B cell (primary cell): ENCODE results near the gene DCUN1D2. TPM values are rescaled to one million over a fixed set of nuclear protein-coding genes. Genes with fewer than 3 reads are reported as not detected.

ENCODE experiments used
- ATAC-seq: fragments of 200-7000 bp; cut with Tn5 transposase; one replicate; pipeline ENCODE4 v1.10.0; 2021; ENCODE audit warnings: low read depth, mild to moderate bottlenecking, moderate number of reproducible peaks, moderate library complexity
- CTCF ChIA-PET: fragments of 350-600 bp; sonication (Branson Sonifier 250); formaldehyde crosslinking; loops from one replicate; lab custom pipeline; 2021; ENCODE audit warnings: antibody characterized with exemption, inconsistent platforms; lab: Charles Lee
- POLR2A ChIA-PET: fragments of 350-600 bp; sonication (Branson Sonifier 250); formaldehyde crosslinking; loops from one replicate; lab custom pipeline; 2021; ENCODE audit warnings: antibody characterized with exemption; lab: Charles Lee
- DNase-seq: peaks from one replicate; pipeline ENCODE4 v3.0.0; 2013
- H2AFZ ChIP-seq: 2 replicates; pipeline ENCODE4 v1.6.1; 2012; ENCODE audit warnings: mild to moderate bottlenecking, low read depth, low read length; ENCODE audit not compliant: insufficient read depth, poor library complexity, severe bottlenecking
- H3K27ac ChIP-seq, 2 donors: 1 replicate in 1 of 2; 2 replicates in 1 of 2; pipeline ENCODE4 v1.5.1; 2012 to 2013; ENCODE audit warnings: low read length in 2 of 2, mild to moderate bottlenecking in 2 of 2, moderate library complexity in 1 of 2
- H3K27me3 ChIP-seq, 4 experiments: fragments of 200-600 bp in 1 of 4; sonication (generic) in 1 of 4; replicated peaks in 1 of 4; 1 replicate in 2 of 4; 2 replicates in 2 of 4; pipeline versions ENCODE4 v1.6.1 to v1.7.0; 2013 to 2016; ENCODE audit warnings: low read length in 3 of 4, mild to moderate bottlenecking in 2 of 4, mixed read lengths in 1 of 4, moderate library complexity in 1 of 4; ENCODE audit not compliant: insufficient read depth in 4 of 4, control insufficient read depth in 3 of 4; ENCODE audit errors: control extremely low read depth in 1 of 4
- H3K36me3 ChIP-seq, 2 experiments: replicated peaks in 1 of 2; 1 replicate in 1 of 2; 2 replicates in 1 of 2; pipeline versions ENCODE4 v1.6.1 to v1.7.1; 2013; ENCODE audit warnings: low read length in 1 of 2; ENCODE audit not compliant: insufficient read depth in 2 of 2, control insufficient read depth in 1 of 2; ENCODE audit errors: control extremely low read depth in 1 of 2, extremely low read depth in 1 of 2
- H3K4me1 ChIP-seq, 2 donors: fragments of 200-600 bp in 1 of 2; sonication (generic) in 1 of 2; 1 replicate in 1 of 2; 2 replicates in 1 of 2; pipeline versions ENCODE4 v1.5.1 to v1.6.1; 2013 to 2017; ENCODE audit warnings: low read length in 2 of 2; ENCODE audit not compliant: control insufficient read depth in 2 of 2, insufficient read depth in 2 of 2
- H3K4me2 ChIP-seq: replicated peaks from 2 replicates; pipeline ENCODE3; 2012; ENCODE audit warnings: mild to moderate bottlenecking, low read depth, low read length; ENCODE audit not compliant: poor library complexity, severe bottlenecking
- H3K4me3 ChIP-seq, 5 experiments: fragments of 200-600 bp in 1 of 5; sonication (generic) in 1 of 5; 1 replicate in 3 of 5; 2 replicates in 2 of 5; pipeline versions ENCODE4 v1.5.1 to v1.7.0; 2011 to 2016; ENCODE audit warnings: low read length in 4 of 5, mild to moderate bottlenecking in 4 of 5, low read depth in 2 of 5, control low read depth in 1 of 5, moderate library complexity in 1 of 5; ENCODE audit not compliant: insufficient read depth in 1 of 5; ENCODE audit errors: control extremely low read depth in 1 of 5, extremely low read depth in 1 of 5
- H3K79me2 ChIP-seq: fragments of 200-600 bp; sonication (generic); one replicate; pipeline ENCODE4 v1.6.0; 2016; ENCODE audit warnings: low read length; ENCODE audit not compliant: control insufficient read depth, insufficient read depth
- H3K9ac ChIP-seq: fragments of 200-600 bp; sonication (generic); 2 replicates; pipeline ENCODE4 v1.6.1; 2017; ENCODE audit warnings: mild to moderate bottlenecking, low read length, moderate library complexity
- H3K9me3 ChIP-seq, 3 donors: one replicate each; pipeline versions ENCODE4 v1.6.1 to v1.7.1; 2013; ENCODE audit warnings: low read length in 2 of 3; ENCODE audit not compliant: control insufficient read depth in 2 of 3, insufficient read depth in 1 of 3; ENCODE audit errors: control extremely low read depth in 1 of 3
- H4K20me1 ChIP-seq: 2 replicates; pipeline ENCODE4 v1.6.0; 2012; ENCODE audit warnings: mild to moderate bottlenecking, low read length; ENCODE audit not compliant: insufficient read depth, control insufficient read depth, poor library complexity, severe bottlenecking
- H3K27ac Mint-ChIP-seq: one replicate; pipeline ENCODE4 v1.8.0; 2021; ENCODE audit warnings: mixed read lengths
- H3K27me3 Mint-ChIP-seq: one replicate; pipeline ENCODE4 v1.8.0; 2021; ENCODE audit warnings: mixed read lengths
- H3K4me1 Mint-ChIP-seq: one replicate; pipeline ENCODE4 v1.8.0; 2021; ENCODE audit warnings: mixed read lengths
- H3K4me3 Mint-ChIP-seq: one replicate; pipeline ENCODE4 v1.8.0; 2021; ENCODE audit warnings: mixed read lengths
- H3K9me3 Mint-ChIP-seq: one replicate; pipeline ENCODE4 v1.8.0; 2022; ENCODE audit warnings: mixed read lengths; ENCODE audit not compliant: insufficient read depth
- EZH2 ChIP-seq: IDR thresholded peaks from 2 replicates; pipeline ENCODE4 v1.6.1; 2012; ENCODE audit warnings: borderline replicate concordance, low read depth, mild to moderate bottlenecking, moderate library complexity, low read length; ENCODE audit not compliant: insufficient read depth, poor library complexity, severe bottlenecking
- WGBS: methylation state at CpG from one replicate; pipeline ENCODE4 v1.1.5; 2013; ENCODE audit warnings: missing lambda C conversion rate; ENCODE audit not compliant: insufficient coverage; 5-methylcytosine and 5-hydroxymethylcytosine counted together
- intact Hi-C: fragments of 100-400 bp; cut with micrococcal nuclease; formaldehyde crosslinking; loops from one replicate; pipeline ENCODE4 v1.10.0; 2022
- polyA plus RNA-seq: library from polyadenylated mRNA; depleted of rRNA; stranded (reverse); fragments of >200 nt; gene quantifications from 2 replicates; pipeline ENCODE4 v1.2.3, GENCODE V29; 2012
- total RNA-seq, 2 donors: library from RNA; stranded (reverse); fragments of 120-200 nt in 1 of 2; gene quantifications; 1 replicate in 1 of 2; 2 replicates in 1 of 2; pipeline versions ENCODE4 v1.2.3 to v1.2.4, GENCODE V29; 2013 to 2022
- TF ChIP-seq, protein P1 (sequence below): fragments of 200-600 bp; IDR thresholded peaks from one replicate; pipeline ENCODE4 v1.8.0; 2022; ENCODE audit warnings: antibody characterized with exemption, mild to moderate bottlenecking

The DCUN1D2 gene
- total and polyA plus RNA-seq, 2 donors (not counting 1 experiment from before 2014, with no cell fraction given) = 15.3 to 41.3 TPM

DNA sequence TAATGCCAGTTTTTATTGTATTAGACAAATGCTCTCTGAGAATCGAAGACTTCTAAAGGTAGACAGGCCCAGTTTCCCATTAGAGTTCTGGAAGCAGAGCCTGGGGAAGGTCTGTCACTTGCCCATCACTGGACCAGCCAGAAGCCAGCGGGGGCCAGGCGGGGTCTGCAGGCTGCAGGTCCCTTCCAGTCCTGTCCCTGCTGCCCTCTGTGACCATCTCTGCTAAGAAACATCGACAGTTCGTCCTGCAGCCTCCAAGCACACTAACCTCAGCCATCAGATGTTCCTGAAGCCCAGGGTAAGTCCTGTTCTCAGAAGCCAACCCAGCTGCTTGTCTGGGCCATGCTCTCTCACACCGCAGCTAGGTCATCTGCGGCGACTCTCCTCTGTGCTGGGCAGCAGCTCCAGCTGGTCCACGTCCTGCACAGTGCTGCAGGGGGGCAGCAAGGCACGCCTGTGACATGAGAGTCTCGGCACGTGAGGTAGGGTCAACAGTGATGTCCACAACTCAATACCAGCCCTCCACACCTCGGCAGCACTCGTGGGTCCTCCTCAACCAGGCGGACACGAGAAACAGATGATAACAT is 34.3 kb downstream of the DCUN1D2 start:
- no peak overlapping the region for H3K4me3 Mint-ChIP-seq
- no peak for ATAC-seq
- CTCF ChIA-PET = interaction anchor here (1.4 kb wide), 1 partner anchor 106 kb away, joined by 5 read pairs; no protein-coding TSS in a partner anchor

DNA sequence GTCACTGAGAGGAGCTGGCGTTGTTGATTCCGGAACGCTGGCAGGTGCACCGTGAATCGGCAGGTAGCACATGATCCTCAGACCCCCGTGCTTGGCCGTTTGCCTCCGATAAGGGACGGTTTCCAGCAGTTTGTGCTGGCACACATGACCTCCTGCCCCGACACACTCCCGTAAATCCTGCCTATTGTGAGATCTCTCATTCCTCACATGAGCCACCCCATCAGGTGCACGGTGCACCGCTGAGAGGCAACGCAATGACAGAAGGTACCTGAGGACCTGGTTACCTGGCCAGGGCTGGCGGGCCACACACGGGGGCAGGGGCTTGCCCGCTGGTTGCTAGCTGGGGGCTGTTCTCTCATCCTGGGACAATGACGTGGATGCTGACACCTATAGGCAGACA is 35.1 kb downstream of the DCUN1D2 start:
- Mint-ChIP-seq H3K4me1 (peaks cover 6% of the 10 kb centered on the region), H3K9me3 (no peaks in the 10 kb centered on the region), H3K27ac (no peak overlapping the region), H3K27me3 (no peaks in the 10 kb centered on the region), H3K4me3 (no peak overlapping the region)
- Histone ChIP-seq H3K4me3 (no peak overlapping the region), H3K9me3 (no peaks in the 10 kb centered on the region), H3K36me3 (peaks cover 0 to 32% of the 10 kb centered on the region in 2 experiments), H3K9ac (no peak overlapping the region), H2AFZ (no peak overlapping the region), H4K20me1 (no peaks in the 10 kb centered on the region), H3K79me2 (no peaks in the 10 kb centered on the region), H3K4me2 (no peak overlapping the region), H3K27me3 (no peaks in the 10 kb centered on the region), H3K27ac (no peak overlapping the region), H3K4me1 (no peaks in the 10 kb centered on the region)
- ATAC-seq (no peak), DNase-seq (no peak)
- CTCF ChIA-PET = no interaction called here
- 97% methylated on average over 18 of the region's 18 CpGs for WGBS
- TF ChIP-seq, protein P1, sequence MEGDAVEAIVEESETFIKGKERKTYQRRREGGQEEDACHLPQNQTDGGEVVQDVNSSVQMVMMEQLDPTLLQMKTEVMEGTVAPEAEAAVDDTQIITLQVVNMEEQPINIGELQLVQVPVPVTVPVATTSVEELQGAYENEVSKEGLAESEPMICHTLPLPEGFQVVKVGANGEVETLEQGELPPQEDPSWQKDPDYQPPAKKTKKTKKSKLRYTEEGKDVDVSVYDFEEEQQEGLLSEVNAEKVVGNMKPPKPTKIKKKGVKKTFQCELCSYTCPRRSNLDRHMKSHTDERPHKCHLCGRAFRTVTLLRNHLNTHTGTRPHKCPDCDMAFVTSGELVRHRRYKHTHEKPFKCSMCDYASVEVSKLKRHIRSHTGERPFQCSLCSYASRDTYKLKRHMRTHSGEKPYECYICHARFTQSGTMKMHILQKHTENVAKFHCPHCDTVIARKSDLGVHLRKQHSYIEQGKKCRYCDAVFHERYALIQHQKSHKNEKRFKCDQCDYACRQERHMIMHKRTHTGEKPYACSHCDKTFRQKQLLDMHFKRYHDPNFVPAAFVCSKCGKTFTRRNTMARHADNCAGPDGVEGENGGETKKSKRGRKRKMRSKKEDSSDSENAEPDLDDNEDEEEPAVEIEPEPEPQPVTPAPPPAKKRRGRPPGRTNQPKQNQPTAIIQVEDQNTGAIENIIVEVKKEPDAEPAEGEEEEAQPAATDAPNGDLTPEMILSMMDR = no peak
- TF ChIP-seq EZH2 = no peak
- intact Hi-C loops = no loop called here
- POLR2A ChIA-PET = no interaction called here

More for the DNA sequence above, 34.3 kb downstream of the DCUN1D2 start:
- no peaks in the 10 kb centered on the region for H3K4me1 Mint-ChIP-seq
- H3K36me3 ChIP-seq = peaks cover 0 to 35% of the 10 kb centered on the region in 2 experiments
- H3K27ac ChIP-seq = no peak overlapping the region
- H3K9me3 Mint-ChIP-seq = no peaks in the 10 kb centered on the region
- H3K9me3 ChIP-seq = no peaks in the 10 kb centered on the region
- H3K4me3 ChIP-seq = no peak overlapping the region
- intact Hi-C loops = no loop called here
- no peaks in the 10 kb centered on the region for H3K27me3 ChIP-seq
- no peak overlapping the region for H3K27ac Mint-ChIP-seq
- no peaks in the 10 kb centered on the region for H4K20me1 ChIP-seq
- H3K79me2 ChIP-seq = no peaks in the 10 kb centered on the region
- no peak overlapping the region for H3K4me2 ChIP-seq
- POLR2A ChIA-PET = no interaction called here
- over 99% methylated on average over 15 of the region's 16 CpGs for WGBS
- DNase-seq = no peak
- H3K4me1 ChIP-seq = no peaks in the 10 kb centered on the region
- no peak overlapping the region for H2AFZ ChIP-seq
- no peak for TF ChIP-seq EZH2
- TF ChIP-seq, protein P1 = no peak
- no peak overlapping the region for H3K9ac ChIP-seq
- no peaks in the 10 kb centered on the region for H3K27me3 Mint-ChIP-seq
